CD14-positive monocyte (primary cell): Measurements from ENCODE around the gene WRNIP1. TPM values are rescaled to one million over a fixed set of nuclear protein-coding genes. Genes with fewer than 3 reads are reported as not detected.
"Not testable (repeated sequence)": the region's sequence is repeated elsewhere in the genome, so short reads cannot be mapped to it uniquely, and the experiment has no call there.

ENCODE experiments used
- DNase-seq, 3 donors: peaks; one replicate each; pipeline ENCODE4 v3.0.0-alpha.2; 2011 to 2022
- H2AFZ ChIP-seq: 2 replicates; pipeline ENCODE4 v1.6.0; 2012; ENCODE audit warnings: mild to moderate bottlenecking, low read depth, low read length, inconsistent platforms; ENCODE audit not compliant: insufficient read depth, poor library complexity, severe bottlenecking
- H3K27ac ChIP-seq, 2 donors: 1 replicate in 1 of 2; 2 replicates in 1 of 2; pipeline ENCODE4 v1.5.1; 2012 to 2013; ENCODE audit warnings: low read length in 2 of 2, control low read depth in 1 of 2, inconsistent platforms in 1 of 2, low read depth in 1 of 2, mild to moderate bottlenecking in 1 of 2
- H3K27me3 ChIP-seq, 2 donors: one replicate each; pipeline versions ENCODE4 v1.6.0 to v1.6.1; 2011 to 2013; ENCODE audit warnings: low read length in 2 of 2; ENCODE audit not compliant: control insufficient read depth in 2 of 2, insufficient read depth in 2 of 2
- H3K36me3 ChIP-seq, 2 donors: replicated peaks in 1 of 2; 1 replicate in 1 of 2; 2 replicates in 1 of 2; pipeline versions ENCODE4 v1.5.1 to v1.6.1; 2012 to 2013; ENCODE audit warnings: low read length in 2 of 2, control low read depth in 1 of 2, inconsistent platforms in 1 of 2, mild to moderate bottlenecking in 1 of 2; ENCODE audit not compliant: insufficient read depth in 2 of 2, control insufficient read depth in 1 of 2
- H3K4me1 ChIP-seq, 2 donors: 1 replicate in 1 of 2; 2 replicates in 1 of 2; pipeline versions ENCODE4 v1.5.1 to v1.6.1; 2012 to 2013; ENCODE audit warnings: low read length in 2 of 2, control low read depth in 1 of 2, inconsistent platforms in 1 of 2, mild to moderate bottlenecking in 1 of 2, moderate library complexity in 1 of 2; ENCODE audit not compliant: insufficient read depth in 2 of 2, control insufficient read depth in 1 of 2
- H3K4me2 ChIP-seq: replicated peaks from 2 replicates; pipeline ENCODE3; 2012; ENCODE audit warnings: low read length, moderate library complexity, mild to moderate bottlenecking; ENCODE audit not compliant: poor library complexity, severe bottlenecking; ENCODE audit errors: extremely low read depth
- H3K4me3 ChIP-seq, 3 experiments: fragments of 200-600 bp in 1 of 3; sonication (generic) in 1 of 3; replicated peaks in 1 of 3; 1 replicate in 2 of 3; 2 replicates in 1 of 3; pipeline ENCODE4 v1.5.1; 2011 to 2013; ENCODE audit warnings: low read length in 3 of 3, mild to moderate bottlenecking in 3 of 3, control low read depth in 2 of 3, low read depth in 2 of 3, inconsistent platforms in 1 of 3, moderate library complexity in 1 of 3
- H3K79me2 ChIP-seq: 2 replicates; pipeline ENCODE4 v1.6.0; 2012; ENCODE audit warnings: mild to moderate bottlenecking, control low read depth, inconsistent platforms, low read length, moderate library complexity; ENCODE audit not compliant: insufficient read depth
- H3K9ac ChIP-seq: 2 replicates; pipeline ENCODE4 v1.6.0; 2017; ENCODE audit warnings: low read length, mild to moderate bottlenecking; ENCODE audit not compliant: insufficient read depth, poor library complexity, severe bottlenecking
- H3K9me3 ChIP-seq, 2 donors: replicated peaks in 1 of 2; 1 replicate in 1 of 2; 2 replicates in 1 of 2; pipeline versions ENCODE4 v1.5.1 to v1.6.1; 2012 to 2013; ENCODE audit warnings: low read length in 2 of 2, control low read depth in 1 of 2; ENCODE audit not compliant: control insufficient read depth in 1 of 2, insufficient read depth in 1 of 2
- H4K20me1 ChIP-seq: 2 replicates; pipeline ENCODE4 v1.6.0; 2012; ENCODE audit warnings: mild to moderate bottlenecking, low read length, control low read depth, moderate library complexity; ENCODE audit not compliant: insufficient read depth
- H3K27ac Mint-ChIP-seq, 7 donors: one replicate each; pipeline ENCODE4 v1.8.0; 2020; ENCODE audit warnings: mild to moderate bottlenecking in 7 of 7, mixed read lengths in 7 of 7, moderate library complexity in 6 of 7, inconsistent platforms in 2 of 7
- H3K27me3 Mint-ChIP-seq, 3 donors: one replicate each; pipeline ENCODE4 v1.8.0; 2021 to 2022; ENCODE audit warnings: low read depth in 3 of 3, mild to moderate bottlenecking in 3 of 3, mixed read lengths in 3 of 3, moderate library complexity in 3 of 3, inconsistent platforms in 1 of 3
- H3K36me3 Mint-ChIP-seq, 2 donors: one replicate each; pipeline ENCODE4 v1.8.0; 2020; ENCODE audit warnings: mixed read lengths in 2 of 2, inconsistent platforms in 1 of 2, mild to moderate bottlenecking in 1 of 2
- H3K4me1 Mint-ChIP-seq: one replicate; pipeline ENCODE4 v1.8.0; 2020; ENCODE audit warnings: mild to moderate bottlenecking, mixed read lengths
- H3K4me3 Mint-ChIP-seq, 2 donors: one replicate each; pipeline ENCODE4 v1.8.0; 2020; ENCODE audit warnings: mild to moderate bottlenecking in 2 of 2, mixed read lengths in 2 of 2, moderate library complexity in 1 of 2
- H3K9me3 Mint-ChIP-seq, 7 donors: one replicate each; pipeline ENCODE4 v1.8.0; 2020 to 2022; ENCODE audit warnings: mixed read lengths in 7 of 7, mild to moderate bottlenecking in 6 of 7, moderate library complexity in 6 of 7, inconsistent platforms in 2 of 7
- CTCF ChIP-seq: fragments of 200-600 bp; IDR thresholded peaks from one replicate; pipeline ENCODE4 v1.8.0; 2022; ENCODE audit warnings: antibody characterized with exemption, mild to moderate bottlenecking
- WGBS: methylation state at CpG from one replicate; pipeline ENCODE4 v1.1.5; 2013; ENCODE audit warnings: missing lambda C conversion rate; ENCODE audit not compliant: insufficient coverage; 5-methylcytosine and 5-hydroxymethylcytosine counted together
- intact Hi-C, 2 donors: fragments of 100-400 bp; cut with micrococcal nuclease; formaldehyde crosslinking; loops; one replicate each; pipeline versions ENCODE4 v1.15.0 to v1.15.1; 2023
- polyA plus RNA-seq, 3 donors: library from polyadenylated mRNA; depleted of rRNA in 1 of 3; unstranded in 2 of 3; stranded (reverse) in 1 of 3; fragments of 300-500 nt in 2 of 3; fragments of >200 nt in 1 of 3; fragmentation: Illumina TruSeq in 2 of 3; gene quantifications; 1 replicate in 2 of 3; 2 replicates in 1 of 3; pipeline ENCODE4 v1.2.3, GENCODE V29; 2012 to 2021

Gene WRNIP1
- polyA plus RNA-seq, 3 donors: 17.5 to 25.8 (median 17.8) TPM

- WGBS: 100% methylated on average over 3 of the region's 11 CpGs
- Mint-ChIP-seq H3K4me3 (no peak overlapping the region), H3K4me1 (peaks cover 61% of the 10 kb centered on the region), H3K9me3 (peaks cover 0 to 4% (median 0%) of the 10 kb centered on the region in 7 donors), H3K27ac (peak overlapping the region in 2 of 7 donors; percentile 31 to 60), H3K36me3 (no peaks in the 10 kb centered on the region), H3K27me3 (peaks cover 0 to 2% (median 0%) of the 10 kb centered on the region in 3 donors)
- TF ChIP-seq CTCF: no peak
- intact Hi-C loops: no loop called here
- Histone ChIP-seq H2AFZ (no peak overlapping the region), H3K4me3 (no peak overlapping the region), H3K4me1 (peaks cover 47 to 49% of the 10 kb centered on the region in 2 donors), H3K4me2 (no peak overlapping the region), H3K9ac (no peak overlapping the region), H3K79me2 (peaks cover 10% of the 10 kb centered on the region), H3K9me3 (no peaks in the 10 kb centered on the region), H3K27ac (no peak overlapping the region), H3K36me3 (no peaks in the 10 kb centered on the region), H4K20me1 (no peaks in the 10 kb centered on the region), H3K27me3 (no peaks in the 10 kb centered on the region)
- DNase-seq: peak in 2 of 3 donors; percentile 28 to 49
Measured at GRCh38 chr6:2799936-2800527, 34.8 kb downstream of the WRNIP1 start.

- no peak overlapping the region for H3K9ac ChIP-seq
- H3K4me2 ChIP-seq: no peak overlapping the region
- peaks cover 0 to 4% (median 0%) of the 10 kb centered on the region in 7 donors for H3K9me3 Mint-ChIP-seq
- H3K27ac Mint-ChIP-seq: peak overlapping the region in 1 of 7 donors; percentile 31
- H3K79me2 ChIP-seq: peaks cover 10% of the 10 kb centered on the region
- DNase-seq: no peak
- H3K36me3 Mint-ChIP-seq: peaks cover 0 to 3% of the 10 kb centered on the region in 2 donors
- H3K27ac ChIP-seq: no peak overlapping the region
- H3K4me3 ChIP-seq: no peak overlapping the region
- H3K27me3 ChIP-seq: no peaks in the 10 kb centered on the region
- 97% methylated on average over 11 of the region's 14 CpGs for WGBS
- peaks cover 40 to 42% of the 10 kb centered on the region in 2 donors for H3K4me1 ChIP-seq
- H3K36me3 ChIP-seq: no peaks in the 10 kb centered on the region
- peaks cover 0 to 2% (median 0%) of the 10 kb centered on the region in 3 donors for H3K27me3 Mint-ChIP-seq
- no peak overlapping the region for H2AFZ ChIP-seq
- no peak overlapping the region for H3K4me3 Mint-ChIP-seq
- H3K9me3 ChIP-seq: no peaks in the 10 kb centered on the region
- intact Hi-C loops: no loop called here
- H4K20me1 ChIP-seq: no peaks in the 10 kb centered on the region
- H3K4me1 Mint-ChIP-seq: peaks cover 58% of the 10 kb centered on the region
- no peak for TF ChIP-seq CTCF
Measured at GRCh38 chr6:2800552-2801316, 35.5 kb downstream of the WRNIP1 start.

GRCh38 chr6:2801687-2802086 is 36.5 kb downstream of the WRNIP1 start:
- H3K4me3 Mint-ChIP-seq, H3K27me3 Mint-ChIP-seq, H3K36me3 ChIP-seq, DNase-seq, H3K27ac ChIP-seq, H4K20me1 ChIP-seq, H2AFZ ChIP-seq, H3K27me3 ChIP-seq, H3K36me3 Mint-ChIP-seq, H3K4me3 ChIP-seq, H3K9ac ChIP-seq, H3K9me3 Mint-ChIP-seq, H3K9me3 ChIP-seq, H3K4me2 ChIP-seq, H3K79me2 ChIP-seq, intact Hi-C loops: not testable (repeated sequence)
- 100% methylated on average over 2 of the region's 4 CpGs for WGBS
- H3K4me1 ChIP-seq: peaks cover 35 to 37% of the 10 kb centered on the region in 2 donors
- peaks cover 56% of the 10 kb centered on the region for H3K4me1 Mint-ChIP-seq
- peak overlapping the region in 1 of 7 donors; percentile 41 for H3K27ac Mint-ChIP-seq
